Measurements from ENCODE around the gene UPK3A. TPM values are rescaled to one million over a fixed set of nuclear protein-coding genes. Genes with fewer than 3 reads are reported as not detected.

Gene UPK3A
- total RNA-seq, 1 experiment from 2014 or later, result not detected

DNA sequence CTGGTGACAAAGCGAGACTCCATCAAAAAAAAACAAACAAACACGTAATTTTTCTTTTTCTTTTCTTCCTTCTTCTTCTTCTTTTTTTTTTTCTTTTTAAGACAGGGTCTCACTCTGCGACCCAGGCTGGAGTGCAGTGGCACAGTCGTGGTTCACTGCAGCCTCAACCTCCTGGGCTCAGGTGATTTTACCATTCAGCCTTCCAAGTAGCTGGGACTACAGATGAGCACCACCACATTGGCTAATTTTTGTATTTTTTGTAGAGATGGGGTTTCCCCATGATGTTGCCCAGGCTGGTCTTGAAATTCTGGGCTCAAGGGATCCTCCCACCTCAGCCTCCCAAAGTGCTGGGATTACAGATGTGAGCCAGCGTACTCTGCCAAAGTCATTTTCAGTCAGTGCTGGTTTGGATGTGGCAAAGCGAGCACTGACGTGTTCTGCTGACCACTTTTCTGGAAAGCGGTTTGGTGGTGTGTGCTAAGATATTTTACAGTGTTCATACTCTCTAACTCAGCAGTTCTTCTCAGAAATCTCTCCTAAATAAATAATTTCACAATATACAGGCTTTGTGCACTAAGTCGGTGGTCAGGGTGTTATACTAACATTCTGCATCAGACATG is 35.7 kb downstream of the UPK3A start:
- ChIA-PET CTCF (no interaction called here), POLR2A (no interaction called here)
- BruUV-seq (replicated peaks), result no TSS peak
- peaks cover 9% of the 10 kb centered on the region; the same call in 1 of the 2 replicates for H3K4me1 ChIP-seq (ENCODE audit: control insufficient read depth, insufficient read depth, low read length)
- no peak for ATAC-seq
- no peaks in the 10 kb centered on the region for H3K27me3 ChIP-seq (ENCODE audit: control insufficient read depth, insufficient read depth, low read length)
- no peaks in the 10 kb centered on the region for H3K9me3 ChIP-seq (ENCODE audit: control insufficient read depth, insufficient read depth, low read depth, low read length)
- no peak for DNase-seq (ENCODE audit: low read depth, low spot score)
- no peak for TF ChIP-seq TCF7L2 (IDR thresholded peaks at IDR 0.05; ENCODE audit: low read depth, low read length)
- no peak for TF ChIP-seq SIN3A (IDR thresholded peaks at IDR 0.05; ENCODE audit: borderline replicate concordance, insufficient read depth, low read depth, low read length)
- TF ChIP-seq, protein P1, sequence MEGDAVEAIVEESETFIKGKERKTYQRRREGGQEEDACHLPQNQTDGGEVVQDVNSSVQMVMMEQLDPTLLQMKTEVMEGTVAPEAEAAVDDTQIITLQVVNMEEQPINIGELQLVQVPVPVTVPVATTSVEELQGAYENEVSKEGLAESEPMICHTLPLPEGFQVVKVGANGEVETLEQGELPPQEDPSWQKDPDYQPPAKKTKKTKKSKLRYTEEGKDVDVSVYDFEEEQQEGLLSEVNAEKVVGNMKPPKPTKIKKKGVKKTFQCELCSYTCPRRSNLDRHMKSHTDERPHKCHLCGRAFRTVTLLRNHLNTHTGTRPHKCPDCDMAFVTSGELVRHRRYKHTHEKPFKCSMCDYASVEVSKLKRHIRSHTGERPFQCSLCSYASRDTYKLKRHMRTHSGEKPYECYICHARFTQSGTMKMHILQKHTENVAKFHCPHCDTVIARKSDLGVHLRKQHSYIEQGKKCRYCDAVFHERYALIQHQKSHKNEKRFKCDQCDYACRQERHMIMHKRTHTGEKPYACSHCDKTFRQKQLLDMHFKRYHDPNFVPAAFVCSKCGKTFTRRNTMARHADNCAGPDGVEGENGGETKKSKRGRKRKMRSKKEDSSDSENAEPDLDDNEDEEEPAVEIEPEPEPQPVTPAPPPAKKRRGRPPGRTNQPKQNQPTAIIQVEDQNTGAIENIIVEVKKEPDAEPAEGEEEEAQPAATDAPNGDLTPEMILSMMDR (IDR thresholded peaks at IDR 0.05), result no peak
- TF ChIP-seq POLR2AphosphoS5 (IDR thresholded peaks at IDR 0.05; ENCODE audit: low read depth, low read length), result no peak
- TF ChIP-seq, protein P2, sequence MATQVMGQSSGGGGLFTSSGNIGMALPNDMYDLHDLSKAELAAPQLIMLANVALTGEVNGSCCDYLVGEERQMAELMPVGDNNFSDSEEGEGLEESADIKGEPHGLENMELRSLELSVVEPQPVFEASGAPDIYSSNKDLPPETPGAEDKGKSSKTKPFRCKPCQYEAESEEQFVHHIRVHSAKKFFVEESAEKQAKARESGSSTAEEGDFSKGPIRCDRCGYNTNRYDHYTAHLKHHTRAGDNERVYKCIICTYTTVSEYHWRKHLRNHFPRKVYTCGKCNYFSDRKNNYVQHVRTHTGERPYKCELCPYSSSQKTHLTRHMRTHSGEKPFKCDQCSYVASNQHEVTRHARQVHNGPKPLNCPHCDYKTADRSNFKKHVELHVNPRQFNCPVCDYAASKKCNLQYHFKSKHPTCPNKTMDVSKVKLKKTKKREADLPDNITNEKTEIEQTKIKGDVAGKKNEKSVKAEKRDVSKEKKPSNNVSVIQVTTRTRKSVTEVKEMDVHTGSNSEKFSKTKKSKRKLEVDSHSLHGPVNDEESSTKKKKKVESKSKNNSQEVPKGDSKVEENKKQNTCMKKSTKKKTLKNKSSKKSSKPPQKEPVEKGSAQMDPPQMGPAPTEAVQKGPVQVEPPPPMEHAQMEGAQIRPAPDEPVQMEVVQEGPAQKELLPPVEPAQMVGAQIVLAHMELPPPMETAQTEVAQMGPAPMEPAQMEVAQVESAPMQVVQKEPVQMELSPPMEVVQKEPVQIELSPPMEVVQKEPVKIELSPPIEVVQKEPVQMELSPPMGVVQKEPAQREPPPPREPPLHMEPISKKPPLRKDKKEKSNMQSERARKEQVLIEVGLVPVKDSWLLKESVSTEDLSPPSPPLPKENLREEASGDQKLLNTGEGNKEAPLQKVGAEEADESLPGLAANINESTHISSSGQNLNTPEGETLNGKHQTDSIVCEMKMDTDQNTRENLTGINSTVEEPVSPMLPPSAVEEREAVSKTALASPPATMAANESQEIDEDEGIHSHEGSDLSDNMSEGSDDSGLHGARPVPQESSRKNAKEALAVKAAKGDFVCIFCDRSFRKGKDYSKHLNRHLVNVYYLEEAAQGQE (IDR thresholded peaks at IDR 0.05; ENCODE audit: insufficient read depth in 1 of 2, low read depth in 2 of 2, low read length in 1 of 2), result no peak
- H3K4me3 ChIP-seq (ENCODE audit: low read depth in 2 of 2, low read length in 2 of 2), result no peak overlapping the region
- in situ Hi-C loops (cut with HindIII; ENCODE audit: low pct_unique_long_range_greater_than_20kb, low sequenced_read_pairs), result no loop called here
- no peak overlapping the region for H3K27ac ChIP-seq (ENCODE audit: low read length)
- no peaks in the 10 kb centered on the region; the same call in 1 of the 2 replicates for H3K36me3 ChIP-seq (ENCODE audit: control insufficient read depth, insufficient read depth, low read length)
- intact Hi-C loops (cut with micrococcal nuclease; ENCODE audit: unreplicated experiment), result no loop called here

DNA sequence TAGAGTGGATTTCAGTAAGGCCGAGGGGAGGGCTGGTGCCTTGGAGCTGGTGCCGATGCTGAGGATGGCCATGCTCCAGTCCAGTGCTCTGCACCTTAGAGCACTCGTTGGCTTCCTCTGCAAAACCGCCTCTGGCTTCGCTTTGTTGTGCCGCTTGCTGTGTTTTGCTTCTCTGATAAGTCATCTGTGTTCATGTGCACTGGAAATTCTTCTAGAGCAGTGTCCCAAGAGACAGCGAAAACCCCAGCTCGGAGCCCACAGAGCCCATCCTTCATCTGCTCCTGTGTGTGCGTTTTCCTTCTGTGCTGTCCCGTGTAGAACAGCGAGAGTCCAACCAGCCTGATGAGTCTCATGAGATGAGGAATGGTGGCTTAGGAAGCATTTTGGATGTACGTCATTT is 37.1 kb downstream of the UPK3A start:
- Histone ChIP-seq H3K27me3 (ENCODE audit: control insufficient read depth, insufficient read depth, low read length) (no peaks in the 10 kb centered on the region), H3K36me3 (ENCODE audit: control insufficient read depth, insufficient read depth, low read length) (no peaks in the 10 kb centered on the region; the same call in 1 of the 2 replicates), H3K4me1 (ENCODE audit: control insufficient read depth, insufficient read depth, low read length) (peaks cover 9% of the 10 kb centered on the region; the same call in 1 of the 2 replicates), H3K9me3 (ENCODE audit: control insufficient read depth, insufficient read depth, low read depth, low read length) (no peaks in the 10 kb centered on the region), H3K4me3 (ENCODE audit: low read depth in 2 of 2, low read length in 2 of 2) (no peak overlapping the region), H3K27ac (ENCODE audit: low read length) (no peak overlapping the region)
- POLR2A ChIA-PET, result no interaction called here
- TF ChIP-seq POLR2AphosphoS5 (IDR thresholded peaks at IDR 0.05; ENCODE audit: low read depth, low read length), result no peak
- TF ChIP-seq, protein P1 (IDR thresholded peaks at IDR 0.05), result no peak
- no peak for TF ChIP-seq SIN3A (IDR thresholded peaks at IDR 0.05; ENCODE audit: borderline replicate concordance, insufficient read depth, low read depth, low read length)
- TF ChIP-seq, protein P2 (IDR thresholded peaks at IDR 0.05; ENCODE audit: insufficient read depth in 1 of 2, low read depth in 2 of 2, low read length in 1 of 2), result no peak
- no peak for TF ChIP-seq TCF7L2 (IDR thresholded peaks at IDR 0.05; ENCODE audit: low read depth, low read length)
- CTCF ChIA-PET, result no interaction called here
- no TSS peak for BruUV-seq (replicated peaks)
- intact Hi-C loops (cut with micrococcal nuclease; ENCODE audit: unreplicated experiment), result no loop called here
- DNase-seq (ENCODE audit: low read depth, low spot score), result no peak
- no peak for ATAC-seq
- in situ Hi-C loops (cut with HindIII; ENCODE audit: low pct_unique_long_range_greater_than_20kb, low sequenced_read_pairs), result no loop called here
